GM21619 (cell line): ENCODE measurements around the gene SENP3.

ENCODE experiments used
- ATAC-seq: cut with Tn5 transposase; IDR thresholded peaks from one replicate; pipeline ENCODE4 v1.9.1; 2021; ENCODE audit not compliant: unreplicated experiment

Gene SENP3

GRCh38 chr17:7555320-7555948 is 6.3 kb upstream of the SENP3 start:
- no peak for ATAC-seq

- ATAC-seq, result no peak
Observed at GRCh38 chr17:7556627-7557026, 5.1 kb upstream of the SENP3 start.

GRCh38 chr17:7557147-7557764 is 4.5 kb upstream of the SENP3 start:
- ATAC-seq, result no peak

- ATAC-seq, result no peak
Observed at GRCh38 chr17:7557775-7558543, 3.8 kb upstream of the SENP3 start.

- ATAC-seq, result no peak
Observed at GRCh38 chr17:7558544-7559319, 3.0 kb upstream of the SENP3 start, which contains the start of gene TNFSF13. Gene TNFSF13, plus strand, starts transcription at chr17:7558750. Its CDS starts 290 bp downstream, at chr17:7559040.

GRCh38 chr17:7559320-7560171 is 2.2 kb upstream of the SENP3 start:
- no peak for ATAC-seq

GRCh38 chr17:7560172-7561027 is 1.3 kb upstream of the SENP3 start:
- no peak for ATAC-seq

GRCh38 chr17:7561028-7561575 is 617 bp upstream of the SENP3 start:
- peak; percentile 51 for ATAC-seq

- no peak for ATAC-seq
Observed at GRCh38 chr17:7562208-7562605, 488 bp downstream of the SENP3 start.

- ATAC-seq, result no peak
Observed at GRCh38 chr17:7563115-7563869, 1.6 kb downstream of the SENP3 start.

GRCh38 chr17:7569571-7569970 is 7.9 kb downstream of the SENP3 start:
- no peak for ATAC-seq

GRCh38 chr17:7570351-7570750 is 8.6 kb downstream of the SENP3 start:
- ATAC-seq, result no peak

GRCh38 chr17:7572338-7572587 is 10.5 kb downstream of the SENP3 start:
- ATAC-seq, result no peak

GRCh38 chr17:7572588-7573323 is 11.0 kb downstream of the SENP3 start:
- peak; percentile 80 for ATAC-seq

- no peak for ATAC-seq
Observed at GRCh38 chr17:7573324-7574080, 11.8 kb downstream of the SENP3 start.

- no peak for ATAC-seq
Observed at GRCh38 chr17:7574176-7574953, 12.6 kb downstream of the SENP3 start.

- no peak for ATAC-seq
Observed at GRCh38 chr17:7575481-7575883, 13.8 kb downstream of the SENP3 start.
